Pons (tissue), 1 donor: ENCODE data around the gene IGFBP2.

ENCODE experiments used
- DNase-seq: peaks from one replicate; pipeline ENCODE4 v3.0.0-alpha.2; 2016; ENCODE audit warnings: low spot score

The IGFBP2 gene

GRCh38 chr2:216711348-216711747, 78.1 kb downstream of the IGFBP2 start:
- no peak for DNase-seq

- DNase-seq = peak; percentile 49
Observed at GRCh38 chr2:216713691-216714336, 80.6 kb downstream of the IGFBP2 start.
